HG03159 (cell line): Measurements from ENCODE around the gene ALS2.

Source experiments
- ATAC-seq: cut with Tn5 transposase; IDR thresholded peaks from one replicate; pipeline ENCODE4 v1.9.1; 2021; ENCODE audit warnings: mild to moderate bottlenecking, moderate library complexity; ENCODE audit not compliant: unreplicated experiment

Gene ALS2

DNA sequence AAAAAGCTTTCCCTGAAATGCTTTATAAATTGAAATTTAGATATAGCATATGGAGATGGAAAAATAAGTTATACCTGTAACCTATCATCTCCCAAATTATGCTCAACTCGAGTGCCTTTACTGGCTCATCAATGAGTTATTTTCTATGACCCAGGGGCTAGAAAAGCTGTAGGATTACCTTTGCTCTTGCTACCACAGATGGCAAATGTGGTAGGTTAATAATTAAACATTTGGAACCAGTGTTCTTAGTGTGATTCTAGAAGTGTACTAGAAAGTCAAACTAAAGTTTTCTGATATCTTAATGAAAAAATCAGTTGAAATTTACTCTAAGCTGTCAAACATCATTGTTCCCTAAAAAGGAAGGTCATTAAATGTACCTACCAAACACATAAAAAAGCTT is 22.5 kb downstream of the ALS2 start:
- peak; percentile 53 for ATAC-seq

- no peak for ATAC-seq
Measured at GRCh38 chr2:201754717-201755415, 25.9 kb downstream of the ALS2 start.

DNA sequence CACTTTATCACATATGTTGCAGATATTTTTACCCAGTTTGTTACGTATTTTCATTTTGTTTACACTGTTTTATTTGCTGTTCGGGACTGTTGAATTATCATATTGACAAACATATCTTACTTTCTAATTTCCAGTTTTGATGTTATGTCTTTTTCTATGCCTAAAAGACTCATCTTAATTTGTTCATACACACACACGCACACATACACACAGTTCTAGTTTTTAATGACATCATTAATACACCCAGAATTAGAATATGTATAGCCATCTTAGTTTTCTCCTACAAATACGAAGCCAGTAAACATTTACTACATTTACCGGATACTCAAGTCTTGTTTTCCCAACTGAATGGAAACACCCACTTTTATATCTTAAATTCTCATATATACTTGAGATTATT is 29.2 kb downstream of the ALS2 start:
- ATAC-seq: no peak

DNA sequence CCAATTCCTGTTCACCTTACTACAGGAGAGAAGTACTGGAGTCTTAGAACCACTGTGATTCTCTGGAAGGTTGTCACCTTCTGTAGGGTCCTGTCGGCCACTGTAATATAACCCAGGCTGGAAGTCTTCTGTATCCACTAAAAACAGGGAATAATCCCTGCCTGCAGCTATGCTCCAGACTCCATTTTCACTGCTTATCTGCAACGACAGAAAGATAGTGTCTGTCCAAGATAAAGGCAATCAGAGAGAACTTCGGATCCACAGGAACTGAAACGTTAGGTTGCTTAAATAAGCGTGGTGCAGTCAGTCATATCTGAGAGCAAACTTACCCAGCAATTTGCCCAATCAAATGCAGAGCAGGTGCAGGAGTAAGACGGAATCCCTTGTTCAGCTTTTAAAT is 34.2 kb downstream of the ALS2 start:
- ATAC-seq: no peak

GRCh38 chr2:201735486-201735885 is 45.2 kb downstream of the ALS2 start:
- no peak for ATAC-seq

DNA sequence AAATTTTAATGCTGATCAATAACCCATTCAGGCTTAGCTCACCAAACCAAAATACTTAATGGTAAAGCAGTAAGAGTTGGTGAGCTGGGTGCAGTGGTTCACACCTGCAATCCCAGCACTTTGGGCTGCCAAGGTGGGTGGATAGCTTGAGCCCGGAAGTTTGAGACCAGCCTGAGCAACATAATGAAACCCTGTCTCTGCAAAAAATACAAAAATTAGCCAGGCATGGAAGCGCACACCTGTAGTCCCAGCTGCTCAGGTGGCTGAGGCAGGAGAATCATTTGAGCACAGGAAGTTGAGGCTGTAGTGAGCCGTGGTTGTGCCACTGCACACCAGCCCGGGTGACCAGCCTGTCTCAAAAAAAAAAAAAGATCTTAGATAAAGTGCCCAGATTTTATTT is 46.6 kb downstream of the ALS2 start:
- ATAC-seq: no peak

- no peak for ATAC-seq
Measured at GRCh38 chr2:201733544-201733943, 47.2 kb downstream of the ALS2 start.

- no peak for ATAC-seq
Measured at GRCh38 chr2:201730651-201731285, 50.0 kb downstream of the ALS2 start.

GRCh38 chr2:201715459-201715858 is 65.3 kb downstream of the ALS2 start:
- no peak for ATAC-seq

GRCh38 chr2:201712726-201713125 is 68.0 kb downstream of the ALS2 start:
- no peak for ATAC-seq

- ATAC-seq: no peak
Measured at GRCh38 chr2:201709747-201710146, 71.0 kb downstream of the ALS2 start.

DNA sequence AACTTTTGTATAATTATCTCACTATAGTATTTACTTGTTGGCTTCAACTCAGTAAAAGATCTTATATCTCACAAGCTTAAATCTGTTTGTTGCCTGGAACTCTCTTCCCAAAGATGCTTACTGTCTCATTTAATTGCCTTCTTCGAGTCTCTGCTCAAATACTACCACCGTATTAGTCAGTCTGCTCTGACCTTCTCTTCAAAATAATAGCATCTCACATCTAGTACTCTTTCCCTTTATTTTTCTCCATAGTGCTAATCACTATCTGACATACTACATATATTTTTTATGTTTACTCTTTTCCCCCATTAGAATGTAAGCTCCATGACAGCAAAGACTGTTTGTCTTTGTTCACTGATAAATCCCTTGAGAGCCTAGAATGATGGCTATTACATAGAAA is 71.7 kb downstream of the ALS2 start:
- ATAC-seq: no peak

- no peak for ATAC-seq
Measured at GRCh38 chr2:201707753-201708152, 73.0 kb downstream of the ALS2 start.

DNA sequence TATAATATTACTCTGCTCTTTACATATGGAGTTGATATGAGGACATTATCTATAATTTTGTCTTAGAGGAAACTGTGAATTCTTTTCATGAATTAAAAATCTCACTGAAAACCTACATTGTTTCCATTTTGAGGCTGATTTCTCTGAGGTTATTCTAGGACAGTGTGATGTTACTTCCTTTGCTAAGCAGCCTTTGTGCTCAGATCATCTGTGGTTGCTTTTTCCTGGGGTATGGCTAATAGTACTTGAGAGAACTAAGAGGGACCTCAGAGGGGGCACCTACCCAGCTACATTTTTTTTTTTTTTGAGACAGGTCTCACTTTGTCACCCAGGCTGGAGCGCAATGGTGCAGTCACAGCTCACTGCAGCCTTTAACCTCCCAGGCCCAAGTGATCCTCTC is 73.6 kb downstream of the ALS2 start:
- ATAC-seq: no peak

DNA sequence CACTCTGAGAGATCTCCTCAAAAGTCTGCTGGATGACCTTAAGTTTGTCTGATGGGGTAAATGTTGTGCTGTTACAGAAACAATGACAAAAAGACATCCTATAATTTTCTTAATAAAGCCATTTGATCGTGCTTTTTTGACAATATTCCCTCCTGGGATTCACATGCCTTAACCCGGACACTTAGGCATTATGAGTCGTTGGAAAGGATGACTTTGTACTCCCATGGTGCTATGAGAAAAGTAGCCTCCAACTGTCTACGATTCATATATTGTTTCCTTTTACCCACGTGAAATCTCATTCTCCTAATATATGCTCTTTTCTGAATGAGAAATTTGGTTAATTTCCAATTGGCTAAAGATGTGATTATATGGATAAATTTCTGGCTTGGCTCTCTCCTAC is 76.2 kb downstream of the ALS2 start:
- no peak for ATAC-seq

- ATAC-seq: no peak
Measured at GRCh38 chr2:201701646-201702045, 79.1 kb downstream of the ALS2 start.

GRCh38 chr2:201699416-201699815 is 81.3 kb downstream of the ALS2 start:
- no peak for ATAC-seq

DNA sequence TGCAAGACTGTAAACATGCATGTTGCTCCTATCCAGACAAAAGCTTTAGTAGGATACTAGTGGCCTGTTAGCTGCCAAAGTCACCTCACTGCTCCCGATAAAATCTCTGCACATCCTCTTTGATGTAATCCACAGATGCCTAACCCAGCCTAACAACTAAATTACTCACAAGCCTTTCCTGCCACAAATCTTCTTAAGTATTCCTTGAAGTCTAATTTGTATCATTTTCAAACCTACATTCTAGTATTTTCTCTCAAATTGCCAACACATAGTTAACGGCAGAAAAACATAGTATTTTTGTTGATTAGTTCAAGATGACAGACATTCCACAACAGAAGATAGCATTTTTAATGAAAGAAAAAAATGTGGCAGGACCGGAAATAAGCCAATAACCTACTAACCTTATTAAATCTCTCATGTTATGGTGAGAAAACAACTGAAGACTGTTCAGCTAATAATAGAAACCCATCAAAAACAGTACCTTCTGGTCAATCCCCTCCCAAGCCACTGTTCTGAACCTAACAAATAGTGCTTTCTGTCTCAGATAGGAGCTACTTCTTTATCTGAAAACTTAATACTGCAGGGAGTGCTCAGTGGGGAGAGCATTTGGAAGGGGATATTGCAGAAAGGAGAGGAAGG is 82.0 kb downstream of the ALS2 start, which contains the start of gene MPP4:
TSS of gene MPP4 (minus strand) at position 57 of the 639 bp plus-strand sequence. CDS start 4,690 bp downstream, outside the sequence.
- no peak for ATAC-seq

DNA sequence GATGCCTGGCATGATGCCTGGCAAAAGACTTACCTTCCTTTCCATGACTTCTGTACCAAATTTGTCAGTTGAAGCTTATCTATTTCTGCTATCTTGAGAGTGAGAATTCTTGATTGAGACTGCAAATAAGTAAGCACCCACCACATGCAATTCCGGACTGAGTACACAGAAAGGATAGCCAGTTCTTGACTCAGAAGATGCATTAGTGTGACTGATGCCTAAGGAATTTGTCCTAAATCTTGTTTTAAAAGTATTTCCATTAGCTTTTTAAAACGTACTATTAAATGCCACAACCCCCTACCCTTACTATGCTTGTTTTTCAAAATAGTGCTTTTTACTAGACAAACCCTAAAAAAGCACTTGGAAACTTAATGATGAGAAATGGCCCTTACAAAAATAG is 82.8 kb downstream of the ALS2 start:
- ATAC-seq: no peak

DNA sequence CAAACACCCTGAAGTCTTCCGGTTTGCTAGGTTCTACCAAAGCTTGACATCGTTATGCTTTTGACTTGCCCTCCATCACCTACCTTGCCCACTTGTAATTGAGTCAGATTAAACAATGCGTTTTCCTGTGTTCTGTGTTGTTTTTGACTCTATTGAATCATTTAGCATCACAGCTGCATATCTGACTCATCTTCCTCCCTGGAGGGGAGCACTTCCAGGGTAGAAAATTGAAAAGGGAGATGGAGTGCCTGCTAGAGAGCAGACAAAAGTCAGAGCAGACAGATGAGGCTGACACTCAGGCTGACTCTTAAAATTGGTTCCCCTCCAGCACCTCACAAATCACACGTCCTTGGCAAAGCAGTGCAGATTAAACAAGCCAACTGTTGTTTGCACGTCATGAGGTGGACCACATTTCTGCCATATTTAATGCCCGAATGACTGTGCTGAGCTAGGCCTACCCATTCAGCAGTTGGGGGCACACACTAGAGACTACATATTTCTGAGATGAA is 84.5 kb downstream of the ALS2 start:
- ATAC-seq: no peak

- ATAC-seq: no peak
Measured at GRCh38 chr2:201685156-201685555, 95.6 kb downstream of the ALS2 start.

- no peak for ATAC-seq
Measured at GRCh38 chr2:201680743-201681142, 100.0 kb downstream of the ALS2 start.
